ENCODE results near the gene POLDIP2. TPM values are rescaled to one million over a fixed set of nuclear protein-coding genes. Genes with fewer than 3 reads are reported as not detected.

The POLDIP2 gene
- total RNA-seq, 3 donors from 2014 or later (not counting 1 experiment from before 2014, with no cell fraction given) = 30.8 to 37.0 (median 33.7) TPM

DNA sequence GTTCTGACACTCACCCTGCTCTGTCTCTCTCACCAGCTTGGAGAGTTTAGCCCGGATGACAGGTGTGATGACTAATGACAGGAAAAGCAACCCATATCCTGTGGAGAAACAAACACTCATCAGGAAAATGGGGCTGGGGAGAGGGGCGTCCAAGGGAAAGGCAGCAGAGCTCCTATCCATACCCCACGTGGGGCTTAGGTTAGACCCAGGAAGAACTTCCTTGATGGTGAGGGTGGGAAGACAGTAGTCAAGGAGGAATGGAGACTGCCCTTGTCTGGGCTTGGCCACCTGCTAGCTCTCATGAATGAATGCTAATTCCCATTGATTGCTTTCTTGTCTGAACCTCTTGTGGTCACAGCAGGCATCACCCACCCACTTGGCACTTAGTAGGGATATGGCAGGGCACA is 44.9 kb upstream of the POLDIP2 start:
- Mint-ChIP-seq H3K4me3 (no peak overlapping the region), H3K9me3 (no peaks in the 10 kb centered on the region), H3K4me1 (peaks cover 0 to 3% of the 10 kb centered on the region in 2 donors), H3K27ac (no peak overlapping the region), H3K36me3 (no peaks in the 10 kb centered on the region), H3K27me3 (ENCODE audit: low read depth in 2 of 2) (no peaks in the 10 kb centered on the region)
- H3K27ac ChIP-seq (ENCODE audit: low read length) = no peak overlapping the region
- ATAC-seq = no peak
- peaks cover 2% of the 10 kb centered on the region for H3K27me3 ChIP-seq (ENCODE audit: control insufficient read depth, insufficient read depth, low read length)
- no peak overlapping the region for H3K4me3 ChIP-seq (ENCODE audit: low read length)
- H3K36me3 ChIP-seq (ENCODE audit: control insufficient read depth, insufficient read depth, low read length) = peaks cover 5% of the 10 kb centered on the region
- intact Hi-C loops (cut with micrococcal nuclease) = no loop called here
- TF ChIP-seq, protein P1, sequence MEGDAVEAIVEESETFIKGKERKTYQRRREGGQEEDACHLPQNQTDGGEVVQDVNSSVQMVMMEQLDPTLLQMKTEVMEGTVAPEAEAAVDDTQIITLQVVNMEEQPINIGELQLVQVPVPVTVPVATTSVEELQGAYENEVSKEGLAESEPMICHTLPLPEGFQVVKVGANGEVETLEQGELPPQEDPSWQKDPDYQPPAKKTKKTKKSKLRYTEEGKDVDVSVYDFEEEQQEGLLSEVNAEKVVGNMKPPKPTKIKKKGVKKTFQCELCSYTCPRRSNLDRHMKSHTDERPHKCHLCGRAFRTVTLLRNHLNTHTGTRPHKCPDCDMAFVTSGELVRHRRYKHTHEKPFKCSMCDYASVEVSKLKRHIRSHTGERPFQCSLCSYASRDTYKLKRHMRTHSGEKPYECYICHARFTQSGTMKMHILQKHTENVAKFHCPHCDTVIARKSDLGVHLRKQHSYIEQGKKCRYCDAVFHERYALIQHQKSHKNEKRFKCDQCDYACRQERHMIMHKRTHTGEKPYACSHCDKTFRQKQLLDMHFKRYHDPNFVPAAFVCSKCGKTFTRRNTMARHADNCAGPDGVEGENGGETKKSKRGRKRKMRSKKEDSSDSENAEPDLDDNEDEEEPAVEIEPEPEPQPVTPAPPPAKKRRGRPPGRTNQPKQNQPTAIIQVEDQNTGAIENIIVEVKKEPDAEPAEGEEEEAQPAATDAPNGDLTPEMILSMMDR (IDR thresholded peaks at IDR 0.05) = no peak
- 31% methylated on average over 3 of the region's 3 CpGs for WGBS (ENCODE audit: insufficient coverage)
- no peaks in the 10 kb centered on the region for H3K9me3 ChIP-seq (ENCODE audit: control insufficient read depth, insufficient read depth, low read length)
- no peak for DNase-seq
- H3K4me1 ChIP-seq (ENCODE audit: control insufficient read depth, insufficient read depth, low read length) = peaks cover 19% of the 10 kb centered on the region

DNA sequence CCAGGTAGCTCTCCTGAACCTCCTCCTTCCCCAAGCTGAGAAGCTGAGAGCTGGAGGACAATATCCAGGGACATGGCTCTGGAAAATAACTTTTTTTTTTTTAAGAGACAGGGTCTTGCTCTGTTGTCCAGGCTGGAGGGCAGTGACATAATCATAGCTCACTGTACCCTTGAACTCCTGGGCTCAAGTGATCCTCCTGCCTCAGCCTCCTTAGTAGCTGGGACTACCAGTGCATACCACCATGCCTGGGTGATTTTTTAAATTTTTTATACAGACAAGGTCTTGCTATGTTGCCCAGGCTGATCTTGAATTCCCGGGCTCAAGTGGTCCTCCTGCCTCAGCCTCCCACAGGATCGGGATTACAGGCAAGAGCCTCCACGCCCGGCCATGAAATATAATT is 42.5 kb upstream of the POLDIP2 start:
- peaks cover 21% of the 10 kb centered on the region for H3K36me3 ChIP-seq (ENCODE audit: control insufficient read depth, insufficient read depth, low read length)
- intact Hi-C loops (cut with micrococcal nuclease) = no loop called here
- no peak overlapping the region for H3K4me3 ChIP-seq (ENCODE audit: low read length)
- TF ChIP-seq, protein P1 (IDR thresholded peaks at IDR 0.05) = no peak
- H3K27ac ChIP-seq (ENCODE audit: low read length) = no peak overlapping the region
- DNase-seq = no peak
- no peak overlapping the region for H3K4me3 Mint-ChIP-seq
- no peak overlapping the region for H3K27ac Mint-ChIP-seq
- H3K9me3 Mint-ChIP-seq = no peaks in the 10 kb centered on the region
- WGBS (ENCODE audit: insufficient coverage) = 93% methylated on average over 4 of the region's 4 CpGs
- H3K9me3 ChIP-seq (ENCODE audit: control insufficient read depth, insufficient read depth, low read length) = no peaks in the 10 kb centered on the region
- no peaks in the 10 kb centered on the region for H3K27me3 ChIP-seq (ENCODE audit: control insufficient read depth, insufficient read depth, low read length)
- H3K27me3 Mint-ChIP-seq (ENCODE audit: low read depth in 2 of 2) = no peaks in the 10 kb centered on the region
- peaks cover 3% of the 10 kb centered on the region for H3K4me1 ChIP-seq (ENCODE audit: control insufficient read depth, insufficient read depth, low read length)
- ATAC-seq = no peak
- H3K36me3 Mint-ChIP-seq = no peaks in the 10 kb centered on the region
- no peaks in the 10 kb centered on the region for H3K4me1 Mint-ChIP-seq

DNA sequence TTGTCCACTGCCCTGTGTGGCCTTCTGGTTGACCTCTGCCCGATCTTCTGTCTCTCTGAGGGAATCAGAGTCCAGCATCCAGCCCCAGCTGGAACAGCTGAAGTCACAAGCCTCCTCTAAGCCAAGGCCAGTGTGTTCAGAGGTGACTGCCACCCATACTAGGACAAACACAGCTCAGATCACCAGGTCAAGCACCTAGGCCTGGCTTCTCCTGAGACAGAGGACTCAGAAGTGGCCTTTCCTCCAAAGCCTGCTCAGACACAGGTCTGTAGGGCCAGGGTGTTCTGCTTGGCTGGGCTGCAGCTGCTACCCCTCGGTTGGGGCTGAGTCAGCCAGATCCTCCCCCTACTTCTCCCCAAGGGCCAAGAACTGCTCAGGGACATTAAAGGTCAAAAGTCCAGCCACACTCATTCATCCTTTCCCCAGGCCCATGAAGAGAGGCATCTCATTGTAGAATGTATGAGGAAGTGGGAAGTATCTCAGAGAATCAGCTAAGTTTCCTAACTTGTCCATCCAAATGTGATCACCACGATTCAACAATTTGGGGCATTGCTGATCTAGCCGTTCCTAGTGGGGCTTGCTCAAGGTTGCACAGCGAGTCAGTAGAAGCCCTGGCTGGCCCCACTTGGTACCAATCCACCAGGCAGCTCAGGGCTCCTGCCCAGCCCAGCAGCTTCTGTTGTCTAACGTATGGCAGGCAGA is 41.1 kb upstream of the POLDIP2 start:
- H3K4me3 ChIP-seq (ENCODE audit: low read length) = no peak overlapping the region
- intact Hi-C loops (cut with micrococcal nuclease) = no loop called here
- H3K36me3 ChIP-seq (ENCODE audit: control insufficient read depth, insufficient read depth, low read length) = peaks cover 28% of the 10 kb centered on the region
- H3K4me1 Mint-ChIP-seq = no peaks in the 10 kb centered on the region
- WGBS (ENCODE audit: insufficient coverage) = 87% methylated on average over 6 of the region's 6 CpGs
- H3K27me3 Mint-ChIP-seq (ENCODE audit: low read depth in 2 of 2) = no peaks in the 10 kb centered on the region
- H3K4me3 Mint-ChIP-seq = no peak overlapping the region
- ATAC-seq (no peak), DNase-seq (no peak)
- no peaks in the 10 kb centered on the region for H3K36me3 Mint-ChIP-seq
- no peaks in the 10 kb centered on the region for H3K27me3 ChIP-seq (ENCODE audit: control insufficient read depth, insufficient read depth, low read length)
- peak overlapping the region in 1 of 2 donors; percentile 33 for H3K27ac Mint-ChIP-seq
- H3K9me3 ChIP-seq (ENCODE audit: control insufficient read depth, insufficient read depth, low read length) = no peaks in the 10 kb centered on the region
- H3K4me1 ChIP-seq (ENCODE audit: control insufficient read depth, insufficient read depth, low read length) = no peaks in the 10 kb centered on the region
- TF ChIP-seq, protein P1 (IDR thresholded peaks at IDR 0.05) = no peak
- no peaks in the 10 kb centered on the region for H3K9me3 Mint-ChIP-seq
- no peak overlapping the region for H3K27ac ChIP-seq (ENCODE audit: low read length)

Measured in natural killer cell (primary cell).